GM12801 (cell line): ENCODE data around the gene INTS1.
A peak's percentile ranks its signal among the peaks of the same experiment; 100 is the strongest.

Experiments used
- CTCF ChIP-seq: IDR thresholded peaks from one replicate; pipeline ENCODE4 v1.5.1; 2011; ENCODE audit warnings: control low read depth; ENCODE audit not compliant: insufficient read length; ENCODE audit errors: extremely low read depth

The INTS1 gene

GRCh38 chr7:1434165-1434718 is 69.9 kb downstream of the INTS1 start:
- no peak for TF ChIP-seq CTCF

DNA sequence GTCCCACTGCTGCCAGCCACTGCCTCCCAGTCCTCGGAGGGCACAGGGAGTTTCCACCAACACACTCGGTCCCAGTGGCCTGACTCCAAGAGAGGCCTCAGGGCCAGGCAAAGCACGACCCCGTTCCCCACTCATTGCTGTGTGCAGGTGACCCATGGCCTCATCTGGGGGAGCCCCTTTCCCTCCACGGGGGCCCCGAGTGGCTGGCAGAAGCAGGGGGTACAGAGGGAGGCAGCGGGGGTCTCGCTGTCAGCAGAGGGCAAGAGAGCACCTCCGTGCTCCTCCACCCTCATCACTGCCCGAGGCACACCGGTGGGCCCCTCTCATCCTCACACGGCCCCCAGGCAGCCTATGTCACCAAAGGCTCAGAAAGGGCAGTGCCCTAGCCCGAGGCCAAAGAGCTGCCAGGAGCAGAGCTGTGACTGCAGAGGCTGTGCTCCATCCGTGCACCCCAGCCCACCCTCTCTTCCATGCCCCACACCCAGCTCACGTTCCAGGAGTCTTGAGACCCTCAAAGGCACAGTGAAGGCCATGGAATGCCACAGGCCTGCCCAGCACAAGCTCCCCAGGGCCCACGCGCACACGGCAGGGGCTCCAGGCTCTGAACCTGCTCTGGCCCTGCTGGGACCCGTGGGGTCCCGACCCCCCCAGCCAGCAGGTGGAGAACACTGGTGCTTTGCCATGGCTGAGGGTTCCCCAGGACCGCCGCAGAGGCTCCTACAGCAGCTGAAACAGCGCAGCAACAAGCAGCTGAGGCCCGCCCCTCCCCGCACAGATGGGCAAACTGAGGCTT is 70.9 kb downstream of the INTS1 start:
- no peak for TF ChIP-seq CTCF

GRCh38 chr7:1432411-1433082 is 71.6 kb downstream of the INTS1 start:
- TF ChIP-seq CTCF: peak; percentile 15

DNA sequence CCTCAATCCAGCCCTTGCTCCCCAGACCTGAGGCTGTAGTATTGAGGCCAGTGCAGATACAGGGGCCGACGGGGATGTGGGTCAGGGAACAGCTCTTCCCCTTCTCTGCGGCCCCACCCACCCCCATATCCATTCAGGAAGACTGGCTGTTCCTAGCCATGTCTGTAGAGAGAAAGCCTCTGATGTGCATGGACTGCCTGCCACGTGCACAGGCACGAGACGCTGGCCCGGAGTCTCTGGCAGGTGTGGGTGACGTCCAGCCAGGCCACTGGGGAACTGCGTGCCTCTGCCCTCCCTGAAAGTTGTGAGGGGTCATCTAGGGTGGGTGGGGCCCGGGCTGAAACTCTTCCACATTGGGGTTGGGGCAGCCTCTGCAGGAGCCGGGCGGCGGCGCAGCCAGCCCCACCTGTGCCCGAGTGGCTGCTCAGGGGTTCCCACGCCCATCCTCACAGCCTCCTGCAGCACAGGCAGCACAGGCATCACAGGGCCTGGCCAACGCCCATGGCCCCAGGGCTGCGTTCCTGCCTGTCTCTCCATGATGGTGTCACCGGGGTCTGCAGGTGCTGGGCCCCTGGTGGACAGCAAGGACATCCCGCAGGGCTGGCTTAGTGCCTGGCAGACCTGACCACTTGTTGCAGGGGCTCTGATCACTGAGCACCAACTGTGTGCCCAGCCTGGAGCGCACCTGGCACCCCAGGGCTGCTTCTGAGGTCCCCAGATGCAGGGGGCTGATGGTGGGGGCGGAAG is 72.4 kb downstream of the INTS1 start:
- no peak for TF ChIP-seq CTCF

DNA sequence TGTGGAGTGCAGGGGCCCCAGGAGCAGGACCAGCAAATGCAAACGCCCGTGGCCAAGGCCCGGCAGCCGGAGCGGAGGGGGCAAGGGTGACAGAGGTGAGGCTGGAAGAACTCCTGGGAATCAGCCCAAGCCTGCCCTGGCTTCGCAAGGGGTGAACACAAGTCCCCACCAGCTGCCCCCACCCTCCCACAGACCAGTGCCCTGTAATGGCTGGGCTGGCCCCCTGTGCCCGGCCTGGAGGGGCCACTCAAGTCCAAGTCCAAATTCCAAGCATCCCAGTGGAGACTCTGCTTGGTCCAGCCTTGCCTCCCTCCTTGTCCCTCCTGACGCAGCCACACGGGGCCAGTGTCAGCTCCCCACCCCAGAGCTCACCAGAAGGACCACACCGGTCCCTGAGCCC is 73.0 kb downstream of the INTS1 start:
- TF ChIP-seq CTCF: no peak

DNA sequence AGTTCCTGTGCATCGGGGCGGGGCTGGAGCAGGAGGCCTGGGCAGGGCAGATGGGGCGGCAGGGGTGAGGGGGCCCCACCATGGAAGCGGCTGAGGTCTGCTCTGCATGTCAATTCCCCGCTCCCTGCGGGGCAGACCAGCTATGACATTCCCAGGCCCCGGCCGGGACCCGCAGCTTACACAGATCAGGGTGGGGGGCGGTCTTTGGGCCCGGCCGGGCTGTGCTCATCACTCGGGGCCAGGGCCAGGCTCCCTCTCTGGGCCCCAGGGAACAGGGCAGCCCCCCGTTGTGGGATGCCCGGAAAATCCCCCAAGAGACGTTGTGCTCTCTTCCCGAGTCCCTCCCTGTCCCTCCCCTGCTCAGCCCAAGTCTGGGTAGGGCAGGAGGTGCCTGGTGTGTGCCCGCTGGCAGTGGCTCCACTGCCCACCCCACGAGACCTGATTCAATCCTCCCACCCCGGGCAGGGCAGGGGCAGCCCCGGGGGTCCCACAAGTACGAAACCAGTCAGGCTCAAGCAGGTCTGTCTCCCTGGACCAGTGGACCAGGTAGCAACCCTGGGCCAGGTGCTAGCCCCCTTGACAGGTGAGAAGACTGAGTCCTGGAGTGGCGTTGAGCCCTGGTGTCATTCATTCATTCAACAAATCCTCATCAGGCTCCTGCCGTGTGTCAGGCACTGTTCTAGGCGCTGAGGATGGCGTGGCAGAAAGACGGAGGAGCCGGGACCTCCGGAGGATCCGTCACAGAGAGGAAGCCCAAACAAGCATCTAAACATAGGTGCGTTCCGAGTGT is 73.9 kb downstream of the INTS1 start:
- TF ChIP-seq CTCF: no peak
